Measurements from ENCODE around the gene FAM114A1.
A peak's percentile ranks its signal among the peaks of the same experiment; 100 is the strongest.

The FAM114A1 gene

DNA sequence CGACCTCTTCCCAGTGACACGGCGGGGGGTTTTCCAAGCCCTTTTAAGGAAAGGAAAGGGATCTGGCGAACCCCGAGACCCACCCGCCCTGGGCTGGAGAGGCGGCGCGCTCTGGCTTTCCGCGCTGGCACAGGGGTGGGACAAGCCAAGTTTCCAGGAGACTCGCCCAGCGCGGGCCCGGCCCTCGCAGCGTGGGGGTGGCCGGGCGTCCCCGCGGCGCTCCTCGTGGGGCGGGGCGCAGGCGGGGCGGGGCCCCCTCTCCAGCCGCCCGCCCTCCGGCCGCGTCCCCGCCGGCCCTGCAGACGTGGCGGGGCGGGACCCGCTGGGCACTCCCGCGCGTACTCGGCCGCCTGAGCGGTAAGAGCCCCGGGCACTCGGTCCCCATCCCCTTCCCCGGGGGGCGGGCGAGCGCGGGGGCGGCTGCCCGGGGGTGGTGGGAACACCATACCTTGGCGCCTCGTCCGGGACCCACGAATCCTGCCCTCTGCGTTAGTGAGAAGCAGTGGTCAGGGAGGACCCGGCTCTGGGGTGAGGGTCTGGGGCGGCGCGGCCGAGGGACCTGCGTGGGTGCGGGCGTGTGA lies at the start of gene FAM114A1:
TSS of gene FAM114A1 (plus strand) at position 329 of the 581 bp plus-strand sequence. CDS start 10,273 bp downstream, outside the sequence.
- DNase-seq, result peak; percentile 42

DNA sequence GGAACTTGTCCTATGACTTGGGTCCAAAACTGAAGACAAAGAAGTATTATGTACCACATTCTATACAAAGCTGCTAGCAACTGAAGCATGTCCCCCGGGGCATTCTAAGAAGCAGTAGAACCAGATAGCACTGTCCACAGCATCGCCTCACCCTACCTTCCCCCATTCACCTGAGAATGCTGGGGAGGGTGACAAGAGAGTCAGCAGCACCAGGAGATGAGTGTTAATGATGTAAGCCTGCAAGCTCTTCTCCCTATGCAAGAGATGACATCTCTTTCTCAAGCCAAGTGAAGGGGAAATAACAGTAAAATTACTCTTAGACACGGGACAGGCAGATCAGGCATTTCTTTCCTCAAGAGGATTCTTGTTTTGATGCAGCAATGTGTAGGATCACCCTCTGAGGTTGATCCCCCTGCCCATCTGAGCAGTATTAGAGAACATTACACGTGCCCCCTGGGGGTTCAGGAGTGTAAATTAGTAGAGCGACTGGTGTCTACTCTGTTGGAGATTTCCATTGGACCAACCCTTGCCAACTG lies 49.1 kb upstream of the FAM114A1 start:
- no peak for DNase-seq

DNA sequence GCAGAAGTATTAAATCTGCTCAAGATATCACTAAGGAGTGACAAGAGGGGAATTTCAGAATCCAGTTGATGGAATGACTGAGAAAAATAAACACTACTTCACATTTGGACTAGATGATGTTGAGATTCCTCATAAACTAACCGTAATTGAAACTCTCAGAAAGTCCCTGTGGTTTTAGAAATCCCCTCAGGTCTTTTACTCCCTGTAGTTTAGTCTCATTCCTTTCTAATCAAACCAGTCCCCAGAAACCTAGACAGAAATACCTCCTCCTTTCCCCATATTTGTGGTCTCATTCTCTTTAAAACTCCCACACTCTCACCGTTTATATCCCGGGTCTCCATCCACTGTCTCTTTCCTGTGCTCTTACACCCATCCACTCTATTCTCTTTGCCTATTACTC lies 48.0 kb upstream of the FAM114A1 start:
- no peak for DNase-seq

DNA sequence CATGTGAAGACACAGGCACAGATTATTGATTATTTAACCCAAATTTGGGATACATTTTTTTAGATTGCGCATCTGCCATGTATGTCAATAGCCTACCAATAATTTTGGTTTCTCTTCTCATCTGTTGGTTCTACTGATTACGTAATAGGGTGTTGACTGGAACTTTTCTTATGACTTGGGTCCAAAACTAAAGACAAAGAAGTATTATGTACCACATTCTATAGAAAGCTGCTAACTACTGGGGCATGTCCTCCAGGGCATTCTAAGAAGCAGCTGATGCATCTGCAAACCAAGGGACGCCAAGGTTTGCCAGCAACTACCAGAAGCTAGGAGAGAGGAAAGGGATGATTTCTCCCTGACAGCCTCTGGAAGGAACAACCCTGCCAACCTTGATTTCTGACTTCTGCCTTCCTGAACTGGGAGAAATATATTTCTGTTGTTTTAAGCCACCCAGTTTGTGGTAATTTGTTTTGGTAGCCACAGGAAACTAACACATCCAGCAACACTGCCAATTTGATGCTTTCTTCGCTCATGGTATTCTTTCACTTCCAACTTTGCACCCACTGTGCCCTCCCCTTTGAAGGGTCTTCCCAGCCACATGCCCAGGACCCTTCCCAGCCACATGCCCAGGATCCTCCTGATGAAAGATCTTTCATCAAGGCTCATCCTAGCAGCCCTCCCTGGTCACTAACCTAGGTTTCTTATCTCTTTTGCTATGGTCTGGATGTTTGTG lies 47.1 kb upstream of the FAM114A1 start:
- no peak for DNase-seq

DNA sequence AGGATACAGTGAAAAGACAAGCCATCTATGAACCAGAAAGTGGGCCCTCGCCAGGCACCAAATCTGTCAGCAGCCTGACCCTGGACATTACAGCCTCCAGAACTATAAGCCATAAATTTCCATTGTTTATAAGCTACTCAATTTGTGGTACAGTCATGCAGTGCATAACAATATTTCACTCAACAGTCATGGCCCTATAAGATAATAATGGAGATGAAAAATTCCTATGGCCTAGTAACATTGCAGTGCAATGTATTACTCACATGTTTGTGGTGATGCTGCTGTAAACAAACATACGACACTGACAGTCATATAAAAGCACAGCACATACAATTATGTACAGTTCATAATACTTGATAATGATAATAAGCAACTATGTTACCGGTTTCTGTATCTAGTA lies 45.9 kb upstream of the FAM114A1 start:
- DNase-seq, result no peak

DNA sequence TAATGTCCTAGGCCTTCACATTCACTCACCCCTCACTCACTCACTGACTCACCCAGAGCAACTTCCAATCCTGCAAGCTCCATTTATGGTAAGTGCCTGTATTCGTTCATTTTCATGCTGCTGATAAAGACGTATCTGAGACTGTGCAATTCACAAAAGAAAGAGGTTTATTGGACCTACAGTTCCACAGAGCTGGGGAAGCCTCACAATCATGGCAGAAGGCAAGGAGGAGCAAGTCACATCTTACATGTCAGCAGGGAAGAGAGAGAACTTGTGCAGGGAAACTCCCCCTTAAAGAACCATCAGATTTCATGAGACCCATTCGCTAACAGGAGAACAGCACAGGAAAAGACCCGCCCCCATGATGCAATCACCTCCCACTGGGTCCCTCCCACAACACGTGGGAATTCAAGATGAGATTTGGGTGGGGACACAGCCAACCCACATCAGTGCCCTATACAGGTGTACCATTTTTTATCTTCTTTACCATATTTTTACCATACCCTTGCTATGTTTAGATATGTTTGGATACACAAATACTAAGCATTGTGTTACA lies 44.8 kb upstream of the FAM114A1 start:
- no peak for DNase-seq

DNA sequence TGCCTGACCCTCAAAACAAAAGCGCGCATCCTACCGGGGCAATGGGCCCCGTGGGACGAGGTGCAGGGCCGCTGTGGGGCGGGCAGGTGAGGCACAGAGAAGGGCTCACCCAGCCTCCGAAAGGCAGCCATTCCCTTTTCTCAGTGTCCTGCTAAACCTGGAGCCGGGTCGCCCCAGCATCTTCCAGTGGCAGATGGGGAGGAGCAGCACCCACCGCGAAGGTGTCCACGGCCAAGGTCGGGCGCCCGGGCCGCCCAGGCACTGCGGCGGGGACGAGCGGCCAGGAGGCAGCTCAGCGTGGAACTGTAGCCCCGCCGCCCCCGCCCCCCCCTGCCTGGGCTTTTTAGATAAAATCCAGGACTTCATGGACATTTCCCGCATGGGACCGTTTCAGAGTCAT lies 43.8 kb upstream of the FAM114A1 start:
- DNase-seq, result no peak

DNA sequence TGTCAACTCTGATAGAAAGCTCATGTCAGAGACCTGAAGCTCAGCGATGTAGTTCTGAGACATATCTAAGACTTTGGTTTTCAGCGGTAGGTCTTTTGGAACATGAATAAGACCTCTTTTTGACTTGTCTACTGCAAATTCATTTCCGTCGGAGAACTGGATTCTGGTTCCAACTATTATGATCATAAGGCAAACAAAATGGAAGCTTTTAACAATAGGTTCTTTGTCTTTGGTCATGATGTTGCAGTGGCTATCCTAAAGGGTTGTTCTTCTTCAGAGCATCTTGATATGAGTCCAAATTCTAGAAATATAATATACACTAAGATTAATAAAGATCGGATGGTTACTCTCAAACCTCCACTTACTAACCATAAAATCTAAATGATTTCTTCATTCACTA lies 38.4 kb upstream of the FAM114A1 start:
- no peak for DNase-seq

DNA sequence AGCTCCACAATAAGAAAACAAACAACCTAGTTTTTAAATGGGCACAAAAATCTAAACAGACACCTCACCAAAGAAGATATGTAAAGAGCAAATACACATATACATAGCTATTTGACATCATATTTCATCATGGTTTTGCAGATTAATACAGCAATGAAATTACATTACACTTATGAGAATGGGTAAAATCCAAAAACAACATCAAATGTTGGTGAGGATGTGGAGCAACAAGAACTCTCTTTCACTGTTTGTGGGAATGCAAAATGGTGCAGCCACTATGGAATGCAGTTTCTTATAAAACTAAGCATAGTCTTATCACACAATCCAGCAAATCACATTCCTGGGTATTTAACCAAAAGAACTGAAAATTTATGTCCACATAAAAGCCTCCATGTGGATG lies 36.0 kb upstream of the FAM114A1 start:
- DNase-seq, result no peak

DNA sequence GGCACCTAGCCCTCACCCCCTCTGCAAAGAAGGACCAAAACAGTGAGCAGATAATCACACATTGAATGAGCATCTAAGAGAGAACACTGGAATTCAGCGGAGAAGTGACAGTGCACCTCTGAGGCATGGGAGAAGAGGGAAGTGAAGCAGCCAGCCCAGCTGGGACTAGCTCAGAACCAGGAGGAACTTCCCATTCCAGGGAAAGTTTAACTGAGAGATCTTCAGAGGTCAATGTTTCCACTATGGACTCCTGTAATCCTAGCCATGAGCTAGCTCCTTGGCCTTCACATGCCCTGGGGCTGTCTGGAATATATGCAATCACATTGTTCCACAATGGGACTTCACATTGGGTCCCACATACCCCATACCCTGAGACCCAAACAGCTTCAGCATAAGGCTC lies 35.4 kb upstream of the FAM114A1 start:
- no peak for DNase-seq

DNA sequence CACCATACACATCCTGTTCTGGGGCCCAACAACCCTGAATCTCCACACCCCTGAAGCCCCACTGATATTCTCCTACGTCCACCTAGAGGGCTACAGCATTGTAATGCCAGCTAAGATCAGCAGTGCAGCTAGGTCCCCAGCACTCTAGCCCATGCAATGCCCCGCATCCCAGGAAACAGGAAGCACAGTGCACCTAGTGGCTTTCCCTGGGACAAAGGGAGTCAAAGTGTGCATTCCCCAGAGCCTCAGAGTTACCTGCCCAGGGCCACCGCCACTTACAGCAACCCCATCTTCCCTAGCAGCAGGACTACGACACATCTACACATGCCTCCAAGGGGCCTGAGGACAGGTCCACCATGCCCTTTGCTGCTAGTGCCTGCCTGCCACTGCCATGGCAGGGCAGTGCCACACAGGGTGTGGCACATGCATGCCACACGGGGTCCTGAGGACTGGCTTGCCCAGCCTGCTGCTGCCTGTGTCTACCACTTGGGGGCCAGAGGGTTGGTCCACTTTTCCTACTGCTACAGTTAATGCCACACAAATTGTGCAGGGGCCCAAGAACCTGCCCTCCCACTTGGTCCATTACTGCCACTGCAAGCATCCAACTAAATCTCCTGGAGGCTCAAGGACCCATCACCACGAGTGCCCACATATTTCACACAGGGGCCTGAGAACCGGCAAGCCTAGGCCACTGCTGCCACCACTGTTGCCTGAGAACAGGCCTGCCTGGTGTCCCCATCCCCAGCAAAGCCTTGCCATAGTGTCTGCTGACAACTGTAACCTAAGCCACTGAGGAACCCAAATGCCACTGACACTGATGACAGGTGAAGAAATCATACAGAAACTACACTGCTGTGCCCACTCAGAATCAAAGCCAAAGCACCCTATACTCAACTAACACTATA lies 34.7 kb upstream of the FAM114A1 start:
- DNase-seq, result no peak

DNA sequence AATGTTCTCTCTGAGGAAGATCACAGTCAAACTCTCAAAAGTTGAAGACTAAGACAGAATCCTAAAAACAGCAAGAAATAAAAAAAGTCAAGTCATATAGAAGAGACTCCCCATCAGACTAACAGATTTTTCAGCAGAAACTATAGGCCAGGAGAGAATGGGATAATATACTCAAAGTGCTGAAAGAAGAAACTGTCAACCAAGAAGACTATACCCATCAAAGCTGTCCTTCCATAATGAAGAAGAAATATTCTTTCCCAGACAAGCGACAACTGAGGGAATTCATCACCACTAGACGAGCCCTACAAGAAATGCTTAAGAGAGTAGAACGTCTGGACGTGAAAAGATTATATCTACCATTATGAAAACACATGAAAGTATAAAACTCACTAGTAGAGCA lies 33.0 kb upstream of the FAM114A1 start:
- DNase-seq, result no peak

DNA sequence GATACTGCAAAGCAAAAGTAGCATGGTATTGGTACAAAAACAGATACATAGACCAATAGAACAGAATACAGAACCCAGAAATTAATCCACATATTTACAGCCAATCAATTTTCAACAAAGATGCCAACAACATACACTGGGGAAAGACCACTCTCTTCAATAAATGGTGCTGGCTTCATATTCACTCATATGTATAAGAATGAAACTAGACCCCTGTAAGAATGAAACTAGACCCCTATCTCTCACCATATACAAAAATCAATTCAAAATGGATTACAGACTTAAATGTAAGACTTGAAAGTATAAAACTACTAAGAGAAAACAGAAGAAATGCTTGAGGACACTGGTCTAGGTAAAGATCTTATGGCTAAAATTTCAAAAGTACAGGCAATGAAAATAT lies 30.3 kb upstream of the FAM114A1 start:
- no peak for DNase-seq

DNA sequence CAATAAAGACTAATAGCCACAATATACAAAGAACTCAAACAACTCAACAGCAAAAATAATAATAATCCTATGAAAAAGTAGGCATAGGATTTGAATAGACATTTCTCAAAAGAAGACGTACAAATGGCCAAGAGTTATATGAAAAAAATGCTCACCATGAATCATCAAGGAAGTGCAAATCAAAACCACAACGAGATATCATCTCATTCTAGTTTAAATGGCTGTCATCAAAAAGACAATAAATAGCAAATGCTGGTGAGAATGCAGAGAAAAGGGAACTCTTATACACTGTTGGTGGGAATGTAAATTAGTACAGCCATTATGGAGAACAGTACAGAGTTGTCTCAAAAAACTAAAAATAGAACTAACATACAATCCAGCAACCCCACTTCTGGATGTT lies 29.8 kb upstream of the FAM114A1 start:
- no peak for DNase-seq

DNA sequence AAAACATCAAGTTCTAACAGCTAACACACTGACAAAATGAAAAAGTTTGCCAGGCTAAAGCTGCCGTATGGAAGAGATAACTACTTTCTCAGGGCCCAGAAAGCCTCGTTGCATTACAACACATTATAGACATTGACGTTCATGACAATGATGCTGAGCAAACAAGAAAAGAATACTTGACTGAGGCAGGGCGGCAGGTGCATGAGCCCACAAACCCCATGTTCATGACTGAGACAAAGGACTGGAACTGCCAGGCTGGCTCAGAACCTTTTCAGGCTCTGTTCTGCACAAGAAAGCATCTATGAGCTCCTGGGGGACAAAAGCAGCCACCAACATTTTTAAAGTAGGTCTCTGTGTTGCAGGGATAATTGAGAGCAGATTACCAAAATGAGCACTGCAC lies 24.6 kb upstream of the FAM114A1 start:
- DNase-seq, result no peak

DNA sequence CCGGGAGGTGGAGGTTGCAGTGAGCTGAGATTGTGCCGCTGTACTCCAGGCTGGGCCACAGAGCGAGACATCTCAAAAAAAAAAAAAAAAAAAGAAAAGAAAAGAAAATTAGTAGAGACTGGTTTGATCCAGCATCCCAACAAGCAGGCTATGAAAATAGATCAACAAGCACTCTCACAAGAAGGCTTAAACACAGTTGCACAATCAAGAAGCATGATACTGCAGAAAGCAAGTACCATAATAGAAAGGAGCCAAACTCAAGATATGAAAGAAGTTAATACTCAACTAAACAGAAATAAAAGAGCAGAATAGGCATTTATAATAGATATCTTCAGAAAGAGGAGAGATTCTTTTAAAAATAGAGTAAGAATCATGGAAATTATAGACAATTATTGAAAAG lies 21.6 kb upstream of the FAM114A1 start:
- no peak for DNase-seq

DNA sequence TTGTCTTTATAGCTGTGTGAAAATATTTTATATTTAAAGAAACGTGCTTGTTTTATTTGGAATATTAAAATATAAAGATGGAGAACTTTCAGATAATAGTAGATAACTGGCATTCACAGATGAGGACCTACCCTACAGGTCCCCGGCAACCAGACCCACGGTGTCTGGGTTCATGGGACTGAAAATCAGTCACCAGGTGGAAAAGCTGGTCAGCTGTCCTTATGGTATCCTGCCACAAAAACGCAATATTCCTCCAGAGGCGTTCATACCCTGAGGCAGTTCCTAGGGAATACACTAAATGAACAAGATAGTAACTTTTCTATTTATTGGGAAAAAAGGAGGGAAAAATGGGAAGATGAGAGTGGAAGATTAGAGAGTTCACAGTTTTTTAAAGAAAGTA lies 12.1 kb upstream of the FAM114A1 start:
- DNase-seq, result no peak

DNA sequence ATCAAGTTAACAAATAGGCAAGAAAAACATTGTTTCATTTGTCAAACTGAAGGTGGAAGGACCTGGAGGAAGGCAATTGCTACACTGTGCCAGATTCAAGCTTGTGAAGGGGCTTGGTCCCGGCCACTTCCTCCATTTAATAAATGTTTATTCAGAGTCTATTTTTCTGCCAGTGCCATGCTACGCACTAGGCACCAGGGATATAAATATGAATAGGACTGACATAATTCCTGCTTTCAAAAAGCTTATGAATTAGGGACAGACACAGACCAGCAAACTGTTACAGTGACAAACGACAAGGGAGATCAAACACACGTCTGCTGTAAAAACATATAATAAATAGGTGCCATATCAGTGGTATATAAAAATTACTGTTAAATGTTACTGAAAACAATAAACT lies 11.6 kb upstream of the FAM114A1 start:
- no peak for DNase-seq

DNA sequence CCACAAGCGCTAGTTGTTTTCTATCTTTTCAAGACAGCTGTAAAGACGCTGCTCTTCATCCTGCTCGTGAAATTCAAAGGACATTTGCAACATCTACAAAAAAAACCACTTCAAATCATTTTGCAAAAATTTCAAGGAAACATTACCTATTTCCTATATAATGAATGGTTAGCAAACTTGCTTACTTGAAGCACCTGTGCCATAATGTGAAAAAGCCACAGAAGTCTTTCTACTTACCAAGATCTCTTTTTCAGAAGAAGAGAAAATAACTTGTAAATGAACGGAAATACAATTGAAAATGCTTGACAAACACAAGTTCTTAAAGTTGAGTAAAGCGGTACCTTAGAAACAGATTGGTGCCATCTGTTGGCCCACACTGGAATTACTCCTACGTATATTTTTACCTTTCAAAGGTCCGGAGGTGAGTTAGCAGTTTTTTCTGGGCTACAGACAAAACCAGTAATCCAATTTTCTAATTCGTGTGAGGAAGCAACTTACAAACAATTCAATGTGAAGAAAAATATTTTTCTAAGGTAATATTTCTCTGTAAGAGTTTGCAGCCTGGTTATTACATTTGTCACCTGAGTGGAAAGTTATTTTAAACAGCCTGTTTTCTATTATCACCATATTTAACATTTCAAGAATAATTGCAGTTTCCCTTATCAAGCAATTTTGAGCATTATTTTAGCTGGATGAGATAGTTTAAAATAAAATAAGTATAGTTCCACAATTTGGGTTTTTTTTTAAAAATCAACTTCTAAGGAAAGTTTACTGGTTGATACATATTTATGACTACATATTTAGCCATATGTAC lies 10.9 kb upstream of the FAM114A1 start, which contains the start of gene TLR6:
TSS of gene TLR6 (minus strand) at position 294 of the 814 bp plus-strand sequence. CDS start 27,344 bp downstream, outside the sequence.
- no peak for DNase-seq

DNA sequence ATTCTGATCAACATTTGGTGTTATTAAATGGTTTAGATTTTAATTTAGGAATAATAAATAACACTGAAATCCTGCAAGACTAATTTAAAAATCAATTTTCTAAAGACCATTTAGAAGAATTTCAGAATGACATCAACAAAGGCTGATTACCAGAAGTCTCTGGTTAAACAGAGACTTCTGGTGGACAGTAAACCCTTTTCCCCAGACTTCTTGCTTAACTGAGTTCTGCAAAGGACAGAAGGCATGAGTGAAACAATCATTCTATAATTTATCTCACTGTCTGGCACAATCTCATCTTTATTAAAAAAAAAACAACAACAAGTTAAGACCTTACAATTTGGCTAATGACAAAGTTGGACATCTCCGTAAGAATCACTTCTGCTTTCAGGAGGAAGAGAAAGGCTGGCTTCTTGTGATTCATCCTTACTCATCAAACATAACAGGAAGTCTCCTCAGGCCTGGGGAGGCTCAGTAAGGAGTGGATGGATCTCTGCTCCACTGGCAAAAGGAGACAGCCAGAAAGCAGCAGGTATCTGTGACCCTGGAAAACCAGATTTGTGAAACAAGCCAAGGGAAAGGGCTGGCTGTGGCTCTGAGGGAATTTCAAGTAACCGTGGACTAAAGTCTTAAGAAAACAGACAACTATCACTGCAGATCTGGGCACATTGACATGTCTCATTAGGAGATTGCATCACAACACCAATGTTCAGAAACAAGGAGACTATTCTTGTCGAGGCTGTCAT lies 10.1 kb upstream of the FAM114A1 start:
- DNase-seq, result peak; percentile 41

DNA sequence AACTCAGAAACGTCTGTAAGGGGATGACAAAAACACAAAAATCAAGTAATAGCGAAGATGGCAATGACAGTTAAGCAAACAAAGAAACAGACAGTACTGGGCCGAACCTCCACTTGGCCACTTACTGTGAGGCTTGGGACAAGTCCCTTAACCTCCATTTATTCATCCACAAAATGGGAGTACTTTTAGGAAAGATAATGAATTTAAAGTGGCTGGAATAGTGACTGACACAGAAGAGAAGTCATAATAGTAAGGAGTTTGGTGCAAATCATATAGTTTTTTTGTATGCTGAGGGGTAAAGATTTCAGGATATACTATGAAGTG lies 9.5 kb upstream of the FAM114A1 start:
- no peak for DNase-seq

DNA sequence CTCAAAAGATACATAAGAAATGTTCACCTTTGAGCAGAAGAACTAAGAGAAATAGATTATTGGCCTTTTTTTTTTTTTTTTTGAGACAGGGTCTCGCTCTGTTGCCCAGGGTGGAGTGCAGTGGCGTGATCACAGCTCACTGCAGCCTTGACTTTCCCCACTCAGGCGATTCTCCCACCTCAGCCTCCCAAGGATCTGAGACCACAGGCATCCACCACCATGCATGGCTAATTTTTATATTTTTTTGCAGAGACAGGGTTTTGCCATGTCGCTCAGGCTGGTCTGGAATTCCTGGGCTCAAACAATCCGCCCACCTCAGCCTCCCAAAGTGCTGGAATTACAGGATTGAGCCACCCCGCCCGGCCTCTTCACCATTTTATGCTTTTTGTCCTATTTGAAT lies 8.1 kb upstream of the FAM114A1 start:
- DNase-seq, result no peak

Data from GOT3 (cell line).